GM11168 (cell line): Measurements from ENCODE around the gene ECSIT.
"Not testable (repeated sequence)": the region's sequence is repeated elsewhere in the genome, so short reads cannot be mapped to it uniquely, and the experiment has no call there.

Experiments
- in situ Hi-C: fragments of 300-500 bp; cut with MboI; formaldehyde crosslinking; loops from one replicate; pipeline ENCODE4 v1.12.0; 2022; ENCODE audit warnings: low sequenced_read_pairs; ENCODE audit not compliant: unreplicated experiment

The ECSIT gene

DNA sequence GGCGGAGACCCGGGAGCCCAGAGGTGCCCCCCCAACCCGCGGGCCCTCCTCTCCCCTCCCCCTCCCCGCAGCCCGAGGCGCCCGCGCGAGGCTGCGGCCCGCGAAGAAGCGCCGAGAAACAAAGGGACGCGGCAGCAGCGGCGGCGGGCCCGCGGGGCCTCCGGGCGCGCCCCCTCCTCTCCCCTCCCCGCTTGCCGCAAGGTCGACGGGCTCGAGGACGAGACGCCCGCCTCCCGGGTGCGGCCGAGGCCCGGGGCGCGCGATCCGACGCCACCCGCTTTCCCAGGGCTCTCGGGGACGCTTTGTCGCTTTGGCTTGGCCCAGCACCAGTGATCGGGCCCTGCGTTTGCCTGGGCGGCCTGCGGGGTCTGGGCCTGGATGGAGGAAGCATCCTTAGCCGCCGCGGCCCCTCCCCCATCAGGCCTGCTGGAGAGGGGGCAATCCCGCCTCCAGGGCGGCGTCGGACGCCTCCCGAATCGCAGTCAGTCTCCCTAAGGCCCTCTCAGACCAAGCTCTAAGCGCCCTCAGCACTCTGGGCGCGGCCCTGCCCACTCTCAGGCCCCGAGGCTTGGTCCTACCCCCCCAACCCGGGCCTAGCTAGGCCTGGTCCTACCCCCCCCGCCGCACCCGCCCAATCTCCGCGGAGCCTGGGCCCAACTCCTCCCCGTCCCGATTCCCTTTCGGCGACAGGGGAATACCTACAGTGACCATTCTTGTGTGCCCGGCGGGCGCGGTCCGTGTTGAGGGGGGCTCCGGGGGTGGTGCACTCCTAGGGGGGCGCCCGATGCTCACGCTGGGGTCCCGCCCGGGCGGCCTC, 48.8 kb downstream of the ECSIT start:
- in situ Hi-C loops = loop anchor here (10.0 kb wide), 1 partner anchor 195 kb away; no protein-coding TSS in a partner anchor

- in situ Hi-C loops = no loop called here
Observed at GRCh38 chr19:11479090-11479897, 49.6 kb downstream of the ECSIT start.

- in situ Hi-C loops = no loop called here
Observed at GRCh38 chr19:11478167-11479089, 50.5 kb downstream of the ECSIT start.

- in situ Hi-C loops = no loop called here
Observed at GRCh38 chr19:11475861-11476260, 53.1 kb downstream of the ECSIT start.

DNA sequence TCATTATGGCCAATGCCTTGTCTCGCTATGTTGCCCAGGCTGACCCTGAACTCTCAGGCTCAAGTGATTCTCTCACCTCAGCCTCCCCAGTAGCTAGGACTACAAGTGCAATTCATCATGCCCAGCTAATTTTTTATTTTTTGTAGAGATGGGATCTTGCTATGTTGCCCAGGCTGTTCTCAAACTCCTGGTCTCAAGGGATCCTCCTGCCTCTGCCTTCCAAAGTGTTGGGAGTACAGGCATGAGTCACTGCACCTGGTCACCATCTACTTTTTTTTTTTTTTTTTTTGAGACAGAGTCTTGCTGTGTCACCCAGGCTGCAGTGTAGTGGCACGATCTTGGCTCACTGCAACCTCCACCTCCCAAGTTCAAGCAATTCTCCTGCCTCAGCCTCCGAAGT, 53.6 kb downstream of the ECSIT start:
- in situ Hi-C loops = not testable (repeated sequence)

GRCh38 chr19:11473725-11474124, 55.2 kb downstream of the ECSIT start:
- in situ Hi-C loops = no loop called here

GRCh38 chr19:11468266-11468845, 60.6 kb downstream of the ECSIT start:
- in situ Hi-C loops = not testable (repeated sequence)

DNA sequence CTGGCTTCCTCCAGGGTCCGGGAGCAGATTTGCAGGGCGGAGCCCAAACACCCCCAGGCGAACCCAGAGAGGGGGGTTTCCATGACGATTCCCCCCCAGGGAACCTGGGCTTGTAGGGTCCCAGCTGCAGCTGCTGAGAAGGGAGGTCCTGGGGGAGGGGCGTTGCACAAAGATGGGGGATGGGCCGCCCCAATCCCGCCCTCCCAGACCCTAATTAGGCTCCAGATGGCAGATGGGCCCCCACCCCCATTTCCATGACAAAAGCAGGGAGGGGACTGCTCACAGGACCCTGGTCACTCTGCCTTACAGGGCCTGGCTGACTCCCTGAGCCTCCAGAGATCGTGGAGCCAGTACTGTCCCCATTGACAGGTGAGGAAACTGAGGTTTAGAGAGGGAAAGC, 63.3 kb downstream of the ECSIT start:
- in situ Hi-C loops = no loop called here

GRCh38 chr19:11464333-11465265, 64.3 kb downstream of the ECSIT start:
- in situ Hi-C loops = no loop called here

DNA sequence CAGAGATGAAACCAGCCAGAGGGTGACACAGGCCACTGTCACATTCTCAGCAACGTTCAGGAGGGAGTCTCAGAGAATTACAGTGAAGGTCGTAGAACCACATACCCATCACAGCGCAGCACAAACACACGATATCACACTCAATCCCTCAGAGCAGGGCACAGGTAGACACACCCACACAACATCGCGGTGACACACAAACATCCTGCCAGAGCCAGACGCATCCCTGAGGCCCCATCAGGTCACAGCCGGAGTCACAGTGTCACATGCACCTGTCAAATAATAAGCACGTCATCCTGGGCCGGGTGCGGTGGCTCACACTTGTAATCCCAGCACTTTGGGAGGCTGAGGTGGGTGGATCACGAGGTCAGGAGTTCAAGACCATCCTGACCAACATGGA, 65.5 kb downstream of the ECSIT start:
- in situ Hi-C loops = no loop called here

DNA sequence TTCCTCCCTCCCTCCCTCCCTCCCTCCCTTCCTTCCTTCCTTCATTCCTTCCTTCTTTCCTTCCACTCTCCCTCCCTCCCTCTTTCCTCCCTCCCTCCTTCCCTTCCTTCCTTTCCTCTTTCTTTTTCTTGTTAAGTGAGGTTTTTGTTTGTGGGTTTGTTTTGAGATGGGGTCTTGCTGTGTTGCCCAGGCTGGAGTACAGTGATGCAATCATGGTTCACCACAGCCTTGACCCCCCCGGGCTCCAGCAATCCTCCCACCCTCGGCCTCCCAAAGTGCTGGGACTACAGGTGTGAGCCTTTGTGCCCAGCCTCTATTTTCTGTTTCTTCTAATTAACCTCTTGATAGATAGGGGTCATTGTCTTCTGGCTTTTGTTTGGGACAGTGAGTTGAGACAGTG, 67.5 kb downstream of the ECSIT start:
- in situ Hi-C loops = no loop called here

DNA sequence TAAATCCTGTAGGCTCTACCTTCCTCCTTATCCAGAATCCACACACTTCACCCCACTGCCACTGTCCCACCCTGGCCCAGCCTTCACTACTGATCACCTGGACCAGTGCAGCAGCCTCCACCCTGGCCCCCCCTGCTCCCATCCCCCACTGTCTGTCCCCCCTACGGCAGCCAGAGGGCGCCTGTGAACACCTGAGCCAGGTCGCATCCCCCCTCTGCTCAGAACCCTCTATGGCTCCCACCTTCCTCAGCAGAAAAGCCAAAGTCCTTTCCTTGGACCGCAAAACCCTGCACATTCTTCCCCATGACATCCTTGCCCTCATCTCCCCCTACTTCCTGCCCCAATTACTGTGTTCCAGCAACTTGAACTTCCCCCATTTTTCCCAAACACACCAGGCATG, 68.7 kb downstream of the ECSIT start:
- in situ Hi-C loops = no loop called here

GRCh38 chr19:11458912-11459311, 70.0 kb downstream of the ECSIT start:
- in situ Hi-C loops = not testable (repeated sequence)

- in situ Hi-C loops = no loop called here
Observed at GRCh38 chr19:11458236-11458900, 70.6 kb downstream of the ECSIT start.

GRCh38 chr19:11457831-11458230, 71.1 kb downstream of the ECSIT start:
- in situ Hi-C loops = no loop called here

GRCh38 chr19:11457115-11457514, 71.8 kb downstream of the ECSIT start:
- in situ Hi-C loops = no loop called here

DNA sequence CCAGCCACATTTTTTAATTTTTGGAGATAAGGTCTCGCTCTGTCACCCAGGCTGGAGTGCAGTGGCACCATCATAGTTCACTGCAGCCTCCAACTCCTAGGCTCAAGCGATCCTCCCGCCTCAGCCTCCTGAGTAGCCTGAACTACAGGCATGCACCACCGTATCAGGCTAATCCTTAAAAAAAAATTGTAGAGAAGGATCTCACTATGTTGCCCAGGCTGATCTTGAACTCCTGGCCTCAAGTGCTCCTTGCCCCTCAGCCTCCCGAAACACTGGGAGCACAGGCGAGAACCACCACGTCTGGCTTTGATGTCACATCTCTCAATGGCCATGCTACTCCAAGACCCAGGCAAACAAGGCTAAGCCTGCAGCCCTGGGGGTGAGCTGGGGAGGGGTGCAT, 72.3 kb downstream of the ECSIT start:
- in situ Hi-C loops = no loop called here
